ENCODE measurements around the gene POGZ.
A peak's percentile ranks its signal among the peaks of the same experiment; 100 is the strongest.

Gene POGZ

DNA sequence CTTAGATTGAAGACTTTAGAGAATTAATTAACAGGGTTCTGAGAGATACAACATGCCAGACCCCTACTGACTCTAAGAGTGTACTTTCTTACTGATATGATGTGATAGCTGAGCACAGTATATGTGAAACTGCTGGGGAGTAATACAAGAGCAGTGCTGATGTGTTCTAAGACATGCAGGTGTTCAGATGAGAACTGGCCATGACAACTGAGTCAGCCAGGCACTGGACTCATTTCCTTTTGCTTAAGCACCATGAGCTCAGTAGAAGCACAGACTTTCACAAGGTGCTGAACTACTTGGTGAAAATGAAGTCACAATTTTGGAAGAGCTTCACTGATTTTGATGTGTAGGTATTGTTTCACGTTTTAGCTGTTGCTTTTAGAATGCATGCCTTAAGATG lies 15.9 kb upstream of the POGZ start:
- Histone ChIP-seq H3K4me2 (ENCODE audit: low read length) (no peak overlapping the region), H3K27ac (ENCODE audit: low read depth, low read length, poor library complexity, severe bottlenecking) (no peak overlapping the region), H3K9me3 (ENCODE audit: low read length) (no peaks in the 10 kb centered on the region), H3K36me3 (ENCODE audit: insufficient read depth, low read length) (no peaks in the 10 kb centered on the region), H3K9me2 (ENCODE audit: low read depth, low read length) (no peaks in the 10 kb centered on the region), H3K9ac (ENCODE audit: low read length) (no peak overlapping the region), H3F3A (ENCODE audit: insufficient read depth, low read length) (no peaks in the 10 kb centered on the region), H4K20me1 (ENCODE audit: insufficient read depth, low read length) (no peaks in the 10 kb centered on the region), H2AFZ (ENCODE audit: low read length) (no peak overlapping the region), H3K27me3 (ENCODE audit: insufficient read depth, low read length) (no peaks in the 10 kb centered on the region), H3K4me3 (ENCODE audit: low read depth, low read length, poor library complexity, severe bottlenecking) (no peak overlapping the region), H3K4me1 (ENCODE audit: insufficient read depth, low read length, severe bottlenecking) (peaks cover 10% of the 10 kb centered on the region), H3K79me2 (ENCODE audit: insufficient read depth, low read length) (no peaks in the 10 kb centered on the region)
- TF ChIP-seq, protein P1, sequence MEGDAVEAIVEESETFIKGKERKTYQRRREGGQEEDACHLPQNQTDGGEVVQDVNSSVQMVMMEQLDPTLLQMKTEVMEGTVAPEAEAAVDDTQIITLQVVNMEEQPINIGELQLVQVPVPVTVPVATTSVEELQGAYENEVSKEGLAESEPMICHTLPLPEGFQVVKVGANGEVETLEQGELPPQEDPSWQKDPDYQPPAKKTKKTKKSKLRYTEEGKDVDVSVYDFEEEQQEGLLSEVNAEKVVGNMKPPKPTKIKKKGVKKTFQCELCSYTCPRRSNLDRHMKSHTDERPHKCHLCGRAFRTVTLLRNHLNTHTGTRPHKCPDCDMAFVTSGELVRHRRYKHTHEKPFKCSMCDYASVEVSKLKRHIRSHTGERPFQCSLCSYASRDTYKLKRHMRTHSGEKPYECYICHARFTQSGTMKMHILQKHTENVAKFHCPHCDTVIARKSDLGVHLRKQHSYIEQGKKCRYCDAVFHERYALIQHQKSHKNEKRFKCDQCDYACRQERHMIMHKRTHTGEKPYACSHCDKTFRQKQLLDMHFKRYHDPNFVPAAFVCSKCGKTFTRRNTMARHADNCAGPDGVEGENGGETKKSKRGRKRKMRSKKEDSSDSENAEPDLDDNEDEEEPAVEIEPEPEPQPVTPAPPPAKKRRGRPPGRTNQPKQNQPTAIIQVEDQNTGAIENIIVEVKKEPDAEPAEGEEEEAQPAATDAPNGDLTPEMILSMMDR (IDR thresholded peaks at IDR 0.05; ENCODE audit: low read length): no peak
- no peak for TF ChIP-seq EZH2 (IDR thresholded peaks at IDR 0.05; ENCODE audit: borderline replicate concordance, low read length)

DNA sequence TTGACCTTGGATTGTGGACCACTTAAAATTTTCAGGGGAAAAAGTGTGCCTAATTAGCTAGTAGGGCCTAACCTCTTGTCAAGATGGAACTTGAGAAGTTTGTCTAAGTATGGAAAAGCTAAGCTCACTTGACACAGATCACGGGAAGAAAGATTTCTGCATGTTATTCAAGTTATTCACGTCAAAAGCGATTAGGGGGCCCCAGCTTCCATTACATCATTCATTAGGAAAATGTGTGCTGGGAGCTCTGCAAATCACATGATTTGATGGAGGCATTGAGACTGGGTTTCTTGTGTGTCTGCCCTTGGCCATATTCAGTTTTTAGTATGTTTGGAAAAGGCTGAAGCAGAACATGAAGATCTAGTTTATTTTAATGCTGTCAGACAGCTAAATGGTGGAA lies 15.5 kb upstream of the POGZ start:
- no peak overlapping the region for H2AFZ ChIP-seq (ENCODE audit: low read length)
- no peaks in the 10 kb centered on the region for H3K9me2 ChIP-seq (ENCODE audit: low read depth, low read length)
- no peaks in the 10 kb centered on the region for H3K9me3 ChIP-seq (ENCODE audit: low read length)
- no peak for TF ChIP-seq EZH2 (IDR thresholded peaks at IDR 0.05; ENCODE audit: borderline replicate concordance, low read length)
- TF ChIP-seq, protein P1 (IDR thresholded peaks at IDR 0.05; ENCODE audit: low read length): no peak
- H3K4me2 ChIP-seq (ENCODE audit: low read length): no peak overlapping the region
- H3K9ac ChIP-seq (ENCODE audit: low read length): no peak overlapping the region
- H3K27me3 ChIP-seq (ENCODE audit: insufficient read depth, low read length): no peaks in the 10 kb centered on the region
- no peak overlapping the region for H3K4me3 ChIP-seq (ENCODE audit: low read depth, low read length, poor library complexity, severe bottlenecking)
- H3K27ac ChIP-seq (ENCODE audit: low read depth, low read length, poor library complexity, severe bottlenecking): no peak overlapping the region
- H3K4me1 ChIP-seq (ENCODE audit: insufficient read depth, low read length, severe bottlenecking): peaks cover 10% of the 10 kb centered on the region
- H4K20me1 ChIP-seq (ENCODE audit: insufficient read depth, low read length): no peaks in the 10 kb centered on the region
- no peaks in the 10 kb centered on the region for H3K79me2 ChIP-seq (ENCODE audit: insufficient read depth, low read length)
- H3K36me3 ChIP-seq (ENCODE audit: insufficient read depth, low read length): no peaks in the 10 kb centered on the region
- no peaks in the 10 kb centered on the region for H3F3A ChIP-seq (ENCODE audit: insufficient read depth, low read length)

DNA sequence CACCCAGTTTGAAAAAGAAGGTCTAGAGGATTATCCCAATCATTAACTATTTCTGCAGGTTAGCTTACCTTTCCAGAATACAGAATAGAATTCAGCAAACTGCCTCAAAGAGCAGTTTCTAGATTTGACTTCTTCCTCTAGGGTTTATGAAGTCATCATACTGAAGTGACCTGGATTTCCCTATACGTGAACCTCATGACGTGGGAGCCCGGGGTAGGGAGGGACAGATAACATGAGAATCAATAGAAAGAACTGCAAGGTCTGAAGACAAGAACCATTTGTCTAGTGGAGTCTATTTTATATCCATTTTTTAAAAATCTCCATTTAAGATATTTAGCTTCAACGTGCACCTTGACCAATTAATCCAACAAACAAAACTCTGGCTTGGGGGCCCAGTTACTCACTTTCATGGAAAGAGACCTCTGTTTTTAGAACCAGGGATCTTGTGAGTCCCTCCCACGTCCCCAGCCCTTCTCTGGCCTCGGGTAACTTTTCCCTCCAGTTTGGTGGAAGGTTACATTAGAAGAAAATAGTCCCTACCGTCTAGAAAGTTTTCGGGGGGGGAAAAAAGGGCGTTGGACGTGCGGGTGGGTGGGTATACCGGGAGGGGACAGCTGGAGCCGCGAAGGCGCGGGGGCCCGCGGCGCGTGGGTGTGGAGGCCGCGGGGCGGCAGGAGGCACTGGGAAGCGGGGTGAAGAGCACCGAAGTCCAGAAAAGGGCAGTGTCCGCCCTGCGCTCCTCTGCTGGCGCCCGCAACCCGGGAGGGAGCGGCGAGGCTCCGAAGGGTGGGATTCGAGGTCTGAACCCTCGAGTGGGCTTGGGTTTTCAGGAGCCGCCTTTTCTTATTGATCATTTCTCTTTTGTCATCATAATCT lies 13.8 kb upstream of the POGZ start:
- Histone ChIP-seq H3K9ac (ENCODE audit: low read length) (no peak overlapping the region; the same call in 1 of the 2 replicates), H3K27ac (ENCODE audit: low read depth, low read length, poor library complexity, severe bottlenecking) (no peak overlapping the region)

More for the DNA sequence above, 13.8 kb upstream of the POGZ start:
- Histone ChIP-seq H3K79me2 (ENCODE audit: insufficient read depth, low read length) (no peaks in the 10 kb centered on the region), H3K36me3 (ENCODE audit: insufficient read depth, low read length) (no peaks in the 10 kb centered on the region), H3K4me2 (ENCODE audit: low read length) (peak overlapping the region; percentile 52), H3K4me1 (ENCODE audit: insufficient read depth, low read length, severe bottlenecking) (peaks cover 10% of the 10 kb centered on the region), H3K27me3 (ENCODE audit: insufficient read depth, low read length) (peaks cover under 1% of the 10 kb centered on the region; the same call in 1 of the 2 replicates), H2AFZ (ENCODE audit: low read length) (peak overlapping the region; percentile 25; the same call in 1 of the 2 replicates), H3K9me3 (ENCODE audit: low read length) (no peaks in the 10 kb centered on the region), H3F3A (ENCODE audit: insufficient read depth, low read length) (no peaks in the 10 kb centered on the region), H3K9me2 (ENCODE audit: low read depth, low read length) (no peaks in the 10 kb centered on the region), H4K20me1 (ENCODE audit: insufficient read depth, low read length) (no peaks in the 10 kb centered on the region), H3K4me3 (ENCODE audit: low read depth, low read length, poor library complexity, severe bottlenecking) (peak overlapping the region; percentile 40)
- TF ChIP-seq EZH2 (IDR thresholded peaks at IDR 0.05; ENCODE audit: borderline replicate concordance, low read length): no peak
- TF ChIP-seq, protein P1 (IDR thresholded peaks at IDR 0.05; ENCODE audit: low read length): no peak
